HepG2 (cell line): ENCODE results near the gene MCAT. TPM values are rescaled to one million over a fixed set of nuclear protein-coding genes. Genes with fewer than 3 reads are reported as not detected.

Experiments
- ARID2 ChIP-seq: sonication (generic); formaldehyde crosslinking; IDR thresholded peaks from 2 replicates; pipeline ENCODE4 v1.8.1; 2022; ENCODE audit warnings: mild to moderate bottlenecking, missing genetic modification reagents, borderline replicate concordance
- CTCF ChIP-seq: sonication (generic); formaldehyde crosslinking; IDR thresholded peaks from 2 replicates; pipeline ENCODE4 v1.5.0; 2020; ENCODE audit warnings: mild to moderate bottlenecking, missing genetic modification reagents, moderate library complexity
- DRAP1 ChIP-seq: IDR thresholded peaks from 2 replicates; pipeline ENCODE4 v1.6.1; 2016; ENCODE audit warnings: missing genetic modification reagents, missing compliant biosample characterization
- FOXA1 ChIP-seq, 2 experiments: fragments of 450-650 bp in 1 of 2; sonication (generic) in 1 of 2; formaldehyde crosslinking in 1 of 2; IDR thresholded peaks; 2 replicates each; pipeline versions ENCODE4 v1.4.0 to v1.6.1; 2016 to 2020; ENCODE audit warnings: missing genetic modification reagents in 1 of 2
- GTF2F1 ChIP-seq: fragments of 150-350 bp; IDR thresholded peaks from 2 replicates; pipeline ENCODE4 v1.6.1; 2014; ENCODE audit warnings: low read length
- PPARG ChIP-seq: conservative IDR thresholded peaks from 2 replicates; pipeline ENCODE4 v1.6.1; 2016; ENCODE audit warnings: missing biosample characterization, missing genetic modification reagents
- PRMT3 ChIP-seq: sonication (generic); formaldehyde crosslinking; IDR thresholded peaks from 2 replicates; pipeline ENCODE4 v1.8.1; 2022; ENCODE audit warnings: low read depth, mild to moderate bottlenecking, moderate library complexity, missing genetic modification reagents, borderline replicate concordance
- RNF219 ChIP-seq: sonication (generic); formaldehyde crosslinking; IDR thresholded peaks from 2 replicates; pipeline ENCODE4 v1.5.0; 2020; ENCODE audit warnings: mild to moderate bottlenecking, missing genetic modification reagents
- ZBTB3 ChIP-seq: sonication (generic); formaldehyde crosslinking; IDR thresholded peaks from 2 replicates; pipeline ENCODE4 v1.4.0; 2020; ENCODE audit warnings: low read depth, mild to moderate bottlenecking, moderate library complexity, missing genetic modification reagents, borderline replicate concordance
- ZIK1 ChIP-seq: sonication (generic); formaldehyde crosslinking; IDR thresholded peaks from 2 replicates; pipeline ENCODE4 v1.5.0; 2020; ENCODE audit warnings: mild to moderate bottlenecking, low read depth, missing genetic modification reagents, borderline replicate concordance
- ZNF383 ChIP-seq: sonication (generic); formaldehyde crosslinking; IDR thresholded peaks from 2 replicates; pipeline ENCODE4 v1.4.0; 2020; ENCODE audit warnings: missing genetic modification reagents, mild to moderate bottlenecking, borderline replicate concordance
- ZNF446 ChIP-seq: sonication (generic); formaldehyde crosslinking; IDR thresholded peaks from 2 replicates; pipeline ENCODE4 v1.5.0; 2020; ENCODE audit warnings: mild to moderate bottlenecking, missing genetic modification reagents
- ZNF772 ChIP-seq: sonication (generic); formaldehyde crosslinking; IDR thresholded peaks from 2 replicates; pipeline ENCODE4 v1.5.0; 2020; ENCODE audit warnings: mild to moderate bottlenecking, missing genetic modification reagents
- polyA plus RNA-seq, 8 experiments: library from polyadenylated mRNA; depleted of rRNA in 3 of 8; stranded (reverse) in 7 of 8; unstranded in 1 of 8; fragments of >200 nt; fragmentation: Illumina TruSeq in 4 of 8; extraction: Trizol in 4 of 8; gene quantifications; 2 replicates each; pipeline versions ENCODE4 v1.2.1 to v1.2.3, GENCODE V29; 2011 to 2016; ENCODE audit warnings: low read depth in 4 of 8, missing spikeins in 1 of 8, mixed read lengths in 1 of 8; ENCODE audit not compliant: insufficient read depth in 1 of 8
- total RNA-seq, 5 experiments: library from RNA; depleted of rRNA; stranded (reverse); fragments of >200 nt; fragmentation: Illumina TruSeq; extraction: Trizol; gene quantifications; 2 replicates each; pipeline ENCODE4 v1.2.3, GENCODE V29; 2016; ENCODE audit warnings: low read depth in 1 of 5
- TF ChIP-seq, protein P1 (sequence below): sonication (generic); formaldehyde crosslinking; IDR thresholded peaks from 2 replicates; pipeline ENCODE4 v1.8.1; 2023; ENCODE audit warnings: mild to moderate bottlenecking, missing genetic modification reagents, borderline replicate concordance
- TF ChIP-seq, protein P2 (sequence below): sonication (generic); formaldehyde crosslinking; conservative IDR thresholded peaks from 2 replicates; pipeline ENCODE4 v1.4.0; 2020; ENCODE audit warnings: mild to moderate bottlenecking, missing genetic modification reagents, moderate library complexity

Gene MCAT
- total and polyA plus RNA-seq, 2 of the 13 experiments (the other 11 are each of a cell fraction or from before 2014, with no cell fraction given) = 9.3 to 16.7 TPM

DNA sequence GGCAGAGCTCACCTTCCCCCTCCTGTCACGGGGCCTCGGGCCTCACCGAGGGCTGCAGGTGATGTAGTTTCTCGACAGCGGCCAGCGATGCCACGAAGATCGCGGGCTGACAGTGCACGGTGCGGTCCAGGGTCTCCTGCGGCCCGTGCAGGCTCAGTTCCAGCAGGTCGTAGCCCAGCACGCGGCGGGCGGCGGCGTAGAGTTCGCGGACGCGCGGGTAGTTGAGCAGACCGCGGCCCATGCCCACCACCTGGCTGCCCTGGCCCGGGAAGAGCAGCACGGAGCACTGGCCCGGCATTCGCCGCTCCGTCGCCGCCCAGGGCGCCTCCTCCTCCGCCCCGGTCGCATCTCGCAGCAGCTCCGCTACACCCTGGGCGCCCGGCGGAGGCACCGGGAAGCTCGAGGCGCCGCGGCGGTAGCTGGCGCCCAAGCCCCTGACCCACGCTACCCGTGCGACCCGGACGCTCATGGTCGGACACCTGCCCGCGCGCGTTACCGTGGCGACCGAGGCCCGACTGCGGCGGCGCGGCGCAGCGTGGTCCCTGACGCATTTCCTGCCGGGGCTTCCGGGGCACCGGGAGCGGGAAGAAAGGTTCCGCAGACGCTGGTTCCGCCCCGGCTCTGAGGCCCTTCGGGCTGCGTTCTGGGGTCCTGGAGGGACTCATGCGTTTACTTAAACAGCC, at the start of gene MCAT (continued):
- no peak for TF ChIP-seq FOXA1 (IDR thresholded peaks at IDR 0.05)
- peak; percentile 28; the same call in 1 of the 2 replicates for TF ChIP-seq FOXA1 (CRISPR knock-in tag; IDR thresholded peaks at IDR 0.05)
- no peak for TF ChIP-seq ZNF383
- TF ChIP-seq, protein P1, sequence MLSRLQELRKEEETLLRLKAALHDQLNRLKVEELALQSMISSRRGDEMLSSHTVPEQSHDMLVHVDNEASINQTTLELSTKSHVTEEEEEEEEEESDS (CRISPR knock-in tag) = no peak
- peak; percentile 82 for TF ChIP-seq ZNF772
- TF ChIP-seq ZNF446 (CRISPR knock-in tag) = peak; percentile 82
- no peak for TF ChIP-seq RNF219 (CRISPR knock-in tag)
- TF ChIP-seq DRAP1 (CRISPR knock-in tag) = peak; percentile 66
- peak; percentile 58; the same call in 1 of the 2 replicates for TF ChIP-seq PPARG (CRISPR knock-in tag)
- TF ChIP-seq CTCF (CRISPR knock-in tag) = no peak
- TF ChIP-seq ZIK1 = no peak
- TF ChIP-seq ARID2 = no peak
- no peak for TF ChIP-seq PRMT3 (CRISPR knock-in tag)
- TF ChIP-seq, protein P2, sequence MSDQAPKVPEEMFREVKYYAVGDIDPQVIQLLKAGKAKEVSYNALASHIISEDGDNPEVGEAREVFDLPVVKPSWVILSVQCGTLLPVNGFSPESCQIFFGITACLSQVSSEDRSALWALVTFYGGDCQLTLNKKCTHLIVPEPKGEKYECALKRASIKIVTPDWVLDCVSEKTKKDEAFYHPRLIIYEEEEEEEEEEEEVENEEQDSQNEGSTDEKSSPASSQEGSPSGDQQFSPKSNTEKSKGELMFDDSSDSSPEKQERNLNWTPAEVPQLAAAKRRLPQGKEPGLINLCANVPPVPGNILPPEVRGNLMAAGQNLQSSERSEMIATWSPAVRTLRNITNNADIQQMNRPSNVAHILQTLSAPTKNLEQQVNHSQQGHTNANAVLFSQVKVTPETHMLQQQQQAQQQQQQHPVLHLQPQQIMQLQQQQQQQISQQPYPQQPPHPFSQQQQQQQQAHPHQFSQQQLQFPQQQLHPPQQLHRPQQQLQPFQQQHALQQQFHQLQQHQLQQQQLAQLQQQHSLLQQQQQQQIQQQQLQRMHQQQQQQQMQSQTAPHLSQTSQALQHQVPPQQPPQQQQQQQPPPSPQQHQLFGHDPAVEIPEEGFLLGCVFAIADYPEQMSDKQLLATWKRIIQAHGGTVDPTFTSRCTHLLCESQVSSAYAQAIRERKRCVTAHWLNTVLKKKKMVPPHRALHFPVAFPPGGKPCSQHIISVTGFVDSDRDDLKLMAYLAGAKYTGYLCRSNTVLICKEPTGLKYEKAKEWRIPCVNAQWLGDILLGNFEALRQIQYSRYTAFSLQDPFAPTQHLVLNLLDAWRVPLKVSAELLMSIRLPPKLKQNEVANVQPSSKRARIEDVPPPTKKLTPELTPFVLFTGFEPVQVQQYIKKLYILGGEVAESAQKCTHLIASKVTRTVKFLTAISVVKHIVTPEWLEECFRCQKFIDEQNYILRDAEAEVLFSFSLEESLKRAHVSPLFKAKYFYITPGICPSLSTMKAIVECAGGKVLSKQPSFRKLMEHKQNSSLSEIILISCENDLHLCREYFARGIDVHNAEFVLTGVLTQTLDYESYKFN (CRISPR knock-in tag) = peak; percentile 37
- TF ChIP-seq ZBTB3 (CRISPR knock-in tag) = no peak
- TF ChIP-seq GTF2F1 = no peak
